RKO (cell line): ENCODE measurements around the gene RPIA.
A peak's percentile ranks its signal among the peaks of the same experiment; 100 is the strongest.
"Not testable (repeated sequence)": the region's sequence is repeated elsewhere in the genome, so short reads cannot be mapped to it uniquely, and the experiment has no call there.

Experiments
- DNase-seq: peaks from one replicate; pipeline ENCODE4 v3.0.0-alpha.2; 2016; ENCODE audit warnings: low spot score

Gene RPIA

GRCh38 chr2:88735853-88736252 is 44.4 kb downstream of the RPIA start:
- DNase-seq: no peak

GRCh38 chr2:88736437-88736836 is 45.0 kb downstream of the RPIA start:
- no peak for DNase-seq

GRCh38 chr2:88737385-88737784 is 45.9 kb downstream of the RPIA start:
- DNase-seq: peak; percentile 10

- no peak for DNase-seq
Measured at GRCh38 chr2:88738271-88738670, 46.8 kb downstream of the RPIA start.

GRCh38 chr2:88739985-88740600 is 48.6 kb downstream of the RPIA start:
- peak; percentile 66 for DNase-seq

GRCh38 chr2:88746929-88747490 is 55.5 kb downstream of the RPIA start:
- no peak for DNase-seq

- DNase-seq: no peak
Measured at GRCh38 chr2:88747990-88748389, 56.5 kb downstream of the RPIA start.

GRCh38 chr2:88751768-88752167 is 60.3 kb downstream of the RPIA start:
- no peak for DNase-seq

- DNase-seq: peak; percentile 51
Measured at GRCh38 chr2:88753833-88754584, 62.5 kb downstream of the RPIA start.

- DNase-seq: no peak
Measured at GRCh38 chr2:88754585-88755320, 63.3 kb downstream of the RPIA start.

- DNase-seq: no peak
Measured at GRCh38 chr2:88755836-88756235, 64.4 kb downstream of the RPIA start.

- DNase-seq: no peak
Measured at GRCh38 chr2:88757025-88757424, 65.6 kb downstream of the RPIA start.

GRCh38 chr2:88758702-88759101 is 67.2 kb downstream of the RPIA start:
- not testable (repeated sequence) for DNase-seq

- no peak for DNase-seq
Measured at GRCh38 chr2:88760819-88761598, 69.5 kb downstream of the RPIA start.

GRCh38 chr2:88764141-88764849 is 72.8 kb downstream of the RPIA start:
- DNase-seq: no peak

- no peak for DNase-seq
Measured at GRCh38 chr2:88764850-88765153, 73.3 kb downstream of the RPIA start.

GRCh38 chr2:88765154-88765888 is 73.8 kb downstream of the RPIA start:
- DNase-seq: no peak

GRCh38 chr2:88765889-88766481 is 74.5 kb downstream of the RPIA start:
- not testable (repeated sequence) for DNase-seq

- DNase-seq: no peak
Measured at GRCh38 chr2:88770016-88770415, 78.5 kb downstream of the RPIA start.
